ENCODE results near the gene MAP3K7CL. TPM values are rescaled to one million over a fixed set of nuclear protein-coding genes. Genes with fewer than 3 reads are reported as not detected.
"Not testable (repeated sequence)": the region's sequence is repeated elsewhere in the genome, so short reads cannot be mapped to it uniquely, and the experiment has no call there.

Gene MAP3K7CL
- total RNA-seq, 2 experiments from 2014 or later, result 9.3 to 9.5 TPM

DNA sequence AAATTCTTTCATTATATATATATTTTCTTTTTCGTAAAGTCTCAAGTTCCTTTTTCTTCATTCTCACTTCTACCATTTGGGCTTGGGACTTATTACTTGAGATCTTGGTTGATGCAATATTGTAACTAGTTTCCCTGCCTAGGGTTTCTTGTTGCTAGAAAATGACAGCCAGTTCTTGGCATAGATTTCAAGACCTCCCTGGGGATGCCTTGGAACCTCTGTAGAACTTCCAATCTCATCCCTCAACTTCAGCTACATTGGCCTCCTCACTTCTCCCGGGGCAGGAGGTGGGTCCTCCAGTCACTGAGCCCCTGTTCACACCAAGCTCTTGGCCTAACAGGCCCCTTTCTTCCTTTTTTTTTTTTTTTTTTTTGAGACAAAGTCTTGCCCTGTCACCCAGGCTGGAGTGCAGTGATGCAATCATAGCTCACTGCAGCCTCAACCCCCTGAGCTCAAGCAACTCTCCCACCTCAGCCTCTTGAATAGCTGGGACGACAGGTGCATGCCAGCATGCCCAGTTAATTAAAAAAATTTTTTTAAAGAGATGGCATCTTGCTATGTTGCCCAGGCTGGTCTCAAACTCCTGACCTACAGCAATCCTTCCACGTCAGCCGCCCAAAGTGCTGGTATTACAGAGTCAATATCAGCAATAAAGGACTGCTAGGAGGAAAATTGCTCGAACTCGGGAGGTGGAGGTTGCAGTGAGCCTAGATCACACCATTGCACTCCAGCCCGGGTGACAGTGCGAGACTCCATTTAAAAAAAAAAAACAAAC, 33.1 kb downstream of the MAP3K7CL start:
- no peak overlapping the region for H3K27ac Mint-ChIP-seq
- H3K27me3 Mint-ChIP-seq, result no peaks in the 10 kb centered on the region
- no peaks in the 10 kb centered on the region for H3K4me1 Mint-ChIP-seq
- ATAC-seq (no peak), DNase-seq (no peak)
- no peaks in the 10 kb centered on the region for H3K9me3 Mint-ChIP-seq (ENCODE audit: low read depth)
- H3K4me3 Mint-ChIP-seq, result no peak overlapping the region
- H3K36me3 Mint-ChIP-seq, result peaks cover 4% of the 10 kb centered on the region
- CTCF ChIA-PET, result interaction anchor here (0.8 kb wide), 1 partner anchor 9 kb away, joined by 3 read pairs; no protein-coding TSS in a partner anchor

DNA sequence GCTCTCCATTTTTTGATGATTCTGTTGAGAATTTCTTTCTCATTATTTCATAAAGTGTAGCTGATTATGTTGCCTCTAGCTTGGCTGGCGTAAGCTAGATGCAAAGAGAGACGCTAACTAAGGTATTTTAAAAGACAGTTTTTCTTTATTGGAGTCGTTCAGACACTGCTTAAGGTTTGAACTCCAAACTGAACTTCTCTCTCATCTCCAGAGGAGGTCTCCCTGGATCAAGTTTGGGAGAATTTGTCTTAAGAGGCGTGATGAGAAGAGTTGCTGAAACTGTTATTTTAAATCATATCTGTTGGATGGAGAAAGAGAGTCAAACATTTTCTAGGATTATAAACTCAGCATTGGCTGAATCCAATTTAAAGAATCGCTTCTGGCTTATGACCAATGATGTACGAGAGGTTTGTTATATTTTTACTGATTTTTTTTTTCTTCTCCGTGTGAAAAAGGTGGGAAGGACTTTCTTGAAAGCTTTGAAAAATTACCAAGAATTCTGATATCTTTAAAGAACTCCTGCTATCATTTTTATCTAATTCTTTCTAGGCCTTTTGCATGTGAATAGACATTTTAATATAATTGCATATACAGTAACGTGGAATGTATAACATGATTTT, 34.0 kb downstream of the MAP3K7CL start:
- H3K9me3 Mint-ChIP-seq (ENCODE audit: low read depth), result no peaks in the 10 kb centered on the region
- H3K4me1 Mint-ChIP-seq, result peaks cover 5% of the 10 kb centered on the region
- H3K36me3 Mint-ChIP-seq, result peaks cover 4% of the 10 kb centered on the region
- no peaks in the 10 kb centered on the region for H3K27me3 Mint-ChIP-seq
- ATAC-seq (no peak), DNase-seq (no peak)
- CTCF ChIA-PET, result interaction anchor here (0.6 to 1.1 kb wide), 3 partner anchors 10 to 106 kb away, joined by 3 read pairs; no protein-coding TSS in a partner anchor
- H3K4me3 Mint-ChIP-seq, result no peak overlapping the region
- H3K27ac Mint-ChIP-seq, result no peak overlapping the region

DNA sequence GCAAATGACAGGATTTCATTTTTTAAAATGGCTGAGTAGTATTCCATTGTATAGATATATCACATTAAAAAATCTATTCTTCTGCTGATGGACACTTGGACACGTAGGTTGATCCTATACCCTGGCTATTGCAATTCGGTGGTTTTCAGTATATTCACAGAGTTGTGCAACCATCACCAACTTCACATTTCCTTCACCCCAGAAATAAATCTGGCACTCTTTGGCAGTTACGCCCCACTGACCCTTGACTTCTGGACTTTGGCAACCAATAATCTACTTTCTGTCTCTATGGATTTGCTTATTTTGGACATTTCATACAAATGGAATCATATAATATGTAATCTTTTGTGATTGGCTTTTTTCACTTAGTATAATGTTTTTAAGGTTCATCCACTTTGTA, 35.9 kb downstream of the MAP3K7CL start:
- DNase-seq (no peak), ATAC-seq (no peak)
- H3K27me3 Mint-ChIP-seq, result no peaks in the 10 kb centered on the region
- no peaks in the 10 kb centered on the region for H3K9me3 Mint-ChIP-seq (ENCODE audit: low read depth)
- H3K27ac Mint-ChIP-seq, result no peak overlapping the region
- CTCF ChIA-PET, result no interaction called here
- peaks cover 13% of the 10 kb centered on the region for H3K4me1 Mint-ChIP-seq
- no peak overlapping the region for H3K4me3 Mint-ChIP-seq
- peaks cover 11% of the 10 kb centered on the region for H3K36me3 Mint-ChIP-seq

DNA sequence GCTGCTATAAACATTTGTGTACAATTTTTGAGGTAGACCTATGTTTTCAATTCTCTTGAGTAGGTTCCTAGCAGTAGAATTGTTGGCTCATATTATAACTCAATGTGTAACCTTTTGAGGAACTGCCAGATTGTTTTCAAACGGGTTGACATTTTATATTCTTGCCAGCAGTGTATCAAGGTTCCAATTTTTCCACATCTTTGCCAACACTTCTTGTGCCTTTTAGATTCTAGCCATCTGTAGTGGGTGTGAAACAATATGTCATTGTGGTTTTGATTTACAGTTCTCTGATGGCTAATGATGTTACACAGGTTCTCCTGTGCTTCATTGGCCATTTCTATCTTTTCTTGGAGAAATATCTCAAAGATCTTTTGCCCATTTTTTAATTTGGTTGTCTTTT, 36.4 kb downstream of the MAP3K7CL start:
- peaks cover 12% of the 10 kb centered on the region for H3K36me3 Mint-ChIP-seq
- no peaks in the 10 kb centered on the region for H3K27me3 Mint-ChIP-seq
- ATAC-seq, result no peak
- H3K4me3 Mint-ChIP-seq, result no peak overlapping the region
- H3K4me1 Mint-ChIP-seq, result peaks cover 14% of the 10 kb centered on the region
- H3K27ac Mint-ChIP-seq, result no peak overlapping the region
- DNase-seq, result no peak
- CTCF ChIA-PET, result no interaction called here
- no peaks in the 10 kb centered on the region for H3K9me3 Mint-ChIP-seq (ENCODE audit: low read depth)

DNA sequence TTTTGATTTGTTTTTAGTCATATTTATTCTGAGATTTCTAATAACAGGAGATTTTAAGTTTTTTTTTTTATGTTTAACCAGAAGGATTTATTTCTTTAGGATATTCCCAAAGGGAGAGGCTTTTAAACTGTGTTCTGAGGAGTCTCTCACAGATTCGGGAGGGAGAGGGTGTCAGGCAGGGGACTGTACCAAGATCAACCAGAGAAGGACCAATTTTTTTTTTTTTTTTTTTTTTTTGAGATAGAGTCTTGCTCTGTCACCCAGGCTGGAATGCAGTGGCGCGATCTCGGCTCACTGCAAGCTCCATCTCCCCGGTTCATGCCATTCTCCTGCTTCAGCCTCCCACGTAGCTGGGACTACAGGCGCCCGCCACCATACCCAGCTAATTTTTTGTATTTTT, 37.0 kb downstream of the MAP3K7CL start:
- peaks cover 11% of the 10 kb centered on the region for H3K36me3 Mint-ChIP-seq
- ATAC-seq; CTCF ChIA-PET; DNase-seq; H3K27ac Mint-ChIP-seq; H3K9me3 Mint-ChIP-seq (ENCODE audit: low read depth); H3K27me3 Mint-ChIP-seq; H3K4me3 Mint-ChIP-seq: not testable (repeated sequence)
- peaks cover 14% of the 10 kb centered on the region for H3K4me1 Mint-ChIP-seq

DNA sequence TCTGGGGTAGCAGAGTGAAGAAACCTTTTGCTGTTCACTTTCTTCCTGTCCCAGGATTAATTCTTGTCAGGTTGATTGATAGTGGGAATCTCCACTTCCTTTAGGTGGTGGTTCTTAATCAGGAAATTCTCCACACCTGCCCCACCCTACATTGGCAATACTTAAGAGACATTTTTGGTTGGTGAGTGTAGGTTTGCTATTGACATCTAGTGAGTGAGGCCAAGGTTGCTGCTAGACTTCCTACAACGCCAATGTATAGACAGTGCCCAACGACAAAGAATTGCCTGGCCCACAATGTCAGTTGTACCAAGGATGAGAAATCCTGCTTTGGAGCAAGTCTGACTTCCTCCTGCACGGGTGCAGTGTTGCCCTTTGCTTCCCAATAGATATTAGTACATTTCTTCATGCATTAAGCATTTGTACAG, 38.5 kb downstream of the MAP3K7CL start:
- CTCF ChIA-PET, result no interaction called here
- Mint-ChIP-seq H3K4me3 (no peak overlapping the region), H3K4me1 (peaks cover 14% of the 10 kb centered on the region), H3K27me3 (no peaks in the 10 kb centered on the region), H3K36me3 (peaks cover 11% of the 10 kb centered on the region), H3K9me3 (ENCODE audit: low read depth) (no peaks in the 10 kb centered on the region), H3K27ac (no peak overlapping the region)
- DNase-seq (no peak), ATAC-seq (no peak)

DNA sequence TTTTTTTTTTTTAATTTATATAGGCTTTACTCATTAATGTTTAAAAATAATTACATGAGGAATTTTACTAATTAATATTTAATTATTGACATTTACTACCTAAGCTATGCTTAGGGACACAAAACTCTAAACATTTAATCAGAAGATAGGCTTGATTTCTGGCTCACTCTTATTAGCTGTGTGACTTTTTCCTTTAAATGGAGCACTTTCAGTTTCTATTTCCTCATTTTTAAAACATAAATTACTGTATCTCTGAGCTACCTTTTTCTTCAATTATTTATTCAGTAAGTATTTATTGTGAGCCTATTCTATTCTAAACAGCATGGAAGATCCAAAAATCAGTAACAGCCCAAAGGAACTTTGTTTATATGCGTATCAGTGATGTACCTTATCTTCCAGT, 40.5 kb downstream of the MAP3K7CL start:
- no peak for DNase-seq
- no peak for ATAC-seq
- peak overlapping the region; percentile 68 for H3K27ac Mint-ChIP-seq
- no peaks in the 10 kb centered on the region for H3K9me3 Mint-ChIP-seq (ENCODE audit: low read depth)
- peaks cover 14% of the 10 kb centered on the region for H3K4me1 Mint-ChIP-seq
- H3K4me3 Mint-ChIP-seq, result no peak overlapping the region
- peaks cover 12% of the 10 kb centered on the region for H3K36me3 Mint-ChIP-seq
- CTCF ChIA-PET, result interaction anchor here (0.8 kb wide), 1 partner anchor 26 kb away, joined by 3 read pairs; no protein-coding TSS in a partner anchor
- H3K27me3 Mint-ChIP-seq, result peaks cover 7% of the 10 kb centered on the region

DNA sequence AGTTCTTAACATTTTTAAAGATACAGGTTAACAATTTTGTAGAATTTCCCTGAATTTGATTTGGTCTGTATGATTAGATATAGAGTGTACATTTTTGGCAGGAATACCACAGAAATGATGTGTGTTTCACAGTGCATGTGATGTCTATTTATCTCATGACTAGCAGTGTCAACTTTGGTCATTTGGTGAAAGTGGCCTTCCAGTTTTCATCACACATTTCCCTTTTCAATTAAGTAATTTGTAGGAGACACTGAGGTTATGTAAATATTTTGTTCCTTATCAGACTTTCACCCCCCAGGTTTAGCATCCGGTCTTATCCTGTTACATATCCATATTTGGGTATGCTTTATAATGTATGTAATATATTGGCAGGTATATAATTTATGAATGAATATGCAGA, 41.8 kb downstream of the MAP3K7CL start:
- no peak overlapping the region for H3K27ac Mint-ChIP-seq
- ATAC-seq, result no peak
- no peak overlapping the region for H3K4me3 Mint-ChIP-seq
- peaks cover 10% of the 10 kb centered on the region for H3K36me3 Mint-ChIP-seq
- peaks cover 7% of the 10 kb centered on the region for H3K27me3 Mint-ChIP-seq
- peaks cover 14% of the 10 kb centered on the region for H3K4me1 Mint-ChIP-seq
- no peak for DNase-seq
- H3K9me3 Mint-ChIP-seq (ENCODE audit: low read depth), result no peaks in the 10 kb centered on the region
- CTCF ChIA-PET, result no interaction called here

DNA sequence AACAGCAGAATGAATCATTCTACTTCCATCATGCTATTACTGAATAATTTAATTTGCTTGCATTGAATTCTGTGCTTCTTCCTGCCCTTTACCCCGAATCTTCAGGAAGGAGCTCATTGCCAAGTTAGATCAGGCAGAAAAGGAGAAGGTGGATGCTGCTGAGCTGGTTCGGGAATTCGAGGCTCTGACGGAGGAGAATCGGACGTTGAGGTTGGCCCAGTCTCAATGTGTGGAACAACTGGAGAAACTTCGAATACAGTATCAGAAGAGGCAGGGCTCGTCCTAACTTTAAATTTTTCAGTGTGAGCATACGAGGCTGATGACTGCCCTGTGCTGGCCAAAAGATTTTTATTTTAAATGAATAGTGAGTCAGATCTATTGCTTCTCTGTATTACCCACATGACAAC, 44.2 kb downstream of the MAP3K7CL start:
- no peak overlapping the region for H3K27ac Mint-ChIP-seq
- H3K4me1 Mint-ChIP-seq, result peaks cover 9% of the 10 kb centered on the region
- DNase-seq, result no peak
- H3K36me3 Mint-ChIP-seq, result peaks cover 10% of the 10 kb centered on the region
- ATAC-seq, result no peak
- CTCF ChIA-PET, result no interaction called here
- peaks cover 7% of the 10 kb centered on the region for H3K27me3 Mint-ChIP-seq
- no peak overlapping the region for H3K4me3 Mint-ChIP-seq
- no peaks in the 10 kb centered on the region for H3K9me3 Mint-ChIP-seq (ENCODE audit: low read depth)

DNA sequence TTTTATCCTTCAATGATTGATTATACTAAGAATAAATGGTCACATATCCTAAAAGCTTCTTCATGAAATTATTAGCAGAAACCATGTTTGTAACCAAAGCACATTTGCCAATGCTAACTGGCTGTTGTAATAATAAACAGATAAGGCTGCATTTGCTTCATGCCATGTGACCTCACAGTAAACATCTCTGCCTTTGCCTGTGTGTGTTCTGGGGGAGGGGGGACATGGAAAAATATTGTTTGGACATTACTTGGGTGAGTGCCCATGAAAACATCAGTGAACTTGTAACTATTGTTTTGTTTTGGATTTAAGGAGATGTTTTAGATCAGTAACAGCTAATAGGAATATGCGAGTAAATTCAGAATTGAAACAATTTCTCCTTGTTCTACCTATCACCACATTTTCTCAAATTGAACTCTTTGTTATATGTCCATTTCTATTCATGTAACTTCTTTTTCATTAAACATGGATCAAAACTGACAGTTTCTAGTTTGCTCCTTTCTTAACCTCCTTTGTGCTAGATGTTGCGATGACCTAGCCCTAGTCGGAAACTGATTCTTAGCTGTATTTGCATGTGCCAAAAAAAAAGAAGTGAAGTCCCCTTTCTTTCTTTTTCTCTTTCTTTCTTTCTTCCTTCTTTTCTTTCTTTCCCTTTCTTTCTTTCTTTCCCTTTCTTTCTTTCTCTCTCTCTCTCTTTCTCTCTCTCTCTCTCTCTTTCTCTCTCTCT, 45.1 kb downstream of the MAP3K7CL start:
- ATAC-seq, result no peak
- Mint-ChIP-seq H3K9me3 (ENCODE audit: low read depth) (no peaks in the 10 kb centered on the region), H3K36me3 (peaks cover 6% of the 10 kb centered on the region), H3K4me1 (peaks cover 5% of the 10 kb centered on the region), H3K27me3 (peaks cover 7% of the 10 kb centered on the region), H3K4me3 (no peak overlapping the region), H3K27ac (no peak overlapping the region)
- CTCF ChIA-PET, result no interaction called here
- DNase-seq, result no peak

DNA sequence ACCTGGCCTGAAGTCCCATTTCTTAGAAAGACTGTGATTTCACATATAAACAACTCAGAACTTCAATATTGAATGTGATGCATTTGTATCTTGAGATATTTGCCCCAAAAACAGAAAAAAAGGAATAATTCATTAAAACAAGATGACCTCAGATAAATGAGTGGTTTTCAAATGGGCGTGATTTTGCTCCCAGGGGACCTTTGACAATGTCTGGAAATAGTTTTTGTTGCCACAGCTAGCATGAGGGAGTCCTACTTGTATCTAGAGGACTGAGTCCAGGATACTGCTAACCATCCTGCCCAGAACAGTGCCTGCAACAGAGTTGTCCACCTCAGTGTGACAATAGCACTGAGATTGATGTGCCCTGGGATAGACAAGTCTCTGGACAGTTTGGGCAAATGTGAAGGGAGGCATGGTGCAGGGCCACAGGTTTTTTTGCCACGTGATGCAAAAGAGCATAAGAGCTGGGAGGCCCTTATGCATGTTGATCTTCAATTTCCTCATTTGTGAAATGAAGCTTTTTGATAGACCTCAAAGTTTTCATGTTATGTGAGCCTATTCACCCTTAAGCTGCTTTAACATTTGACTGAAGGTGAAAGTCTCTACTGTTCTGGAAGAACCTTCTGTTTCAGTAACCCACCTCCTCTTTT, 46.2 kb downstream of the MAP3K7CL start:
- ATAC-seq (no peak), DNase-seq (no peak)
- Mint-ChIP-seq H3K27ac (no peak overlapping the region), H3K9me3 (ENCODE audit: low read depth) (no peaks in the 10 kb centered on the region), H3K4me1 (peaks cover under 1% of the 10 kb centered on the region), H3K4me3 (no peak overlapping the region), H3K36me3 (peaks cover 3% of the 10 kb centered on the region), H3K27me3 (peaks cover 7% of the 10 kb centered on the region)
- CTCF ChIA-PET, result no interaction called here

DNA sequence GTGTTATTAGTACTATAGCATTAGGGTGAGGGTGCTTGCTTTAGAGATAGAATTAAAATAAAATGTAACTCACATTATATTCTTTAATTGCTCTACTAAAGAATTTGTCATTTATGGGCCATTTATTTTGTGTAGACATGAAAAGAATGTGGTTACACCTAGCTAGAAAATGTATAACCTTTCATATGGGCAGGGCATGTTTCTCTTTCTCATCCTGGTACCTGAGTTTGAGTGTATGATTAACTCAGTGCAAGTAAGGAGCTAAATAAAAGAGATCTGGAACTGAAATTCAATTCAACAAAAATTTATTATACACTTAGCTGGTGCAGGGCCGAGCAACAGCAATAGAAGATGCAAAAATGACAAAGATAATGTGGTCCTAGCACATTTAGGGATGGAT, 47.4 kb downstream of the MAP3K7CL start:
- ATAC-seq, result no peak
- CTCF ChIA-PET, result interaction anchor here (0.6 kb wide), 1 partner anchor 170 kb away, joined by 3 read pairs; no protein-coding TSS in a partner anchor
- peaks cover 7% of the 10 kb centered on the region for H3K27me3 Mint-ChIP-seq

DNA sequence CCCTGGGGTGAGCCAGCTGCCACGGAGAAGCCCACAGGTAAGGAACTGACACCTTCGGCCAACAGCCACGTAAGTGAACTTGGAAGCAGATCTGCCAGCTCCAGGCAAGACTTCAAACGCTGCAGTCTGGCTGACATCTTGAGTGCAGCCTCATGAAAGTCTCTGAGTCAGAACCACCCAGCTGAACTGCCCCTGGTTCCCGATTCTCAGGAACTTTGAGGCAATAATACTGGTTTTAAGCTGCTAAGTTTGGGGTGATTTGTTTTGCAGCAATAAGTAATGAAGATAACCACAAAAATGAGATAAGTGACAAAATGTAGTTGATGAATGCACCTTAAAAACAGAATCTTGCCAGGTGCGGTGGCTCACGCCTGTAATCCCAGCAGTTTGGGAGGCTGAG, 48.5 kb downstream of the MAP3K7CL start:
- peaks cover 7% of the 10 kb centered on the region for H3K27me3 Mint-ChIP-seq
- peaks cover 11% of the 10 kb centered on the region for H3K4me1 Mint-ChIP-seq
- no peak overlapping the region for H3K27ac Mint-ChIP-seq
- H3K36me3 Mint-ChIP-seq, result peaks cover 1% of the 10 kb centered on the region
- H3K9me3 Mint-ChIP-seq (ENCODE audit: low read depth), result no peaks in the 10 kb centered on the region
- no peak overlapping the region for H3K4me3 Mint-ChIP-seq
- DNase-seq (no peak), ATAC-seq (no peak)
- CTCF ChIA-PET, result no interaction called here

More for the DNA sequence above, 47.4 kb downstream of the MAP3K7CL start:
- DNase-seq, result no peak
- Mint-ChIP-seq H3K4me1 (peaks cover 11% of the 10 kb centered on the region), H3K27ac (no peak overlapping the region), H3K36me3 (peaks cover 1% of the 10 kb centered on the region), H3K9me3 (ENCODE audit: low read depth) (no peaks in the 10 kb centered on the region), H3K4me3 (no peak overlapping the region)

All from activated CD8-positive, alpha-beta memory T cell treated with anti-CD3 and anti-CD28 coated beads, Interleukin-2, amount 10 ng/mL, durations not matched to agents 7 days and 5 days (primary cell).